GM12865 (cell line): ENCODE measurements around the gene HSD17B3.

Experiments used
- DNase-seq: peaks from one replicate; pipeline ENCODE4 v3.0.0; 2010; ENCODE audit warnings: low read depth
- H3K4me3 ChIP-seq: 2 replicates; pipeline ENCODE4 v1.5.1; 2011; ENCODE audit warnings: mild to moderate bottlenecking, low read depth, low read length, control low read depth
- CTCF ChIP-seq: IDR thresholded peaks from 2 replicates; pipeline ENCODE4 v1.5.1; 2011; ENCODE audit warnings: low read length, control low read depth, low read depth, inconsistent platforms; ENCODE audit not compliant: insufficient read depth; ENCODE audit errors: missing control alignments

HSD17B3 gene

GRCh38 chr9:96279932-96280331, 22.0 kb downstream of the HSD17B3 start:
- DNase-seq = no peak
- H3K4me3 ChIP-seq = no peak overlapping the region
- TF ChIP-seq CTCF = no peak

- TF ChIP-seq CTCF = no peak
- DNase-seq = no peak
Measured at GRCh38 chr9:96274939-96275338, 27.0 kb downstream of the HSD17B3 start.

GRCh38 chr9:96270236-96270744, 31.7 kb downstream of the HSD17B3 start:
- DNase-seq = no peak
- no peak overlapping the region for H3K4me3 ChIP-seq
- no peak for TF ChIP-seq CTCF

More at GRCh38 chr9:96274939-96275338, 27.0 kb downstream of the HSD17B3 start:
- H3K4me3 ChIP-seq = no peak overlapping the region

GRCh38 chr9:96258967-96259366, 43.0 kb downstream of the HSD17B3 start:
- no peak for DNase-seq
- H3K4me3 ChIP-seq = no peak overlapping the region
- no peak for TF ChIP-seq CTCF

- no peak overlapping the region for H3K4me3 ChIP-seq
- no peak for TF ChIP-seq CTCF
- no peak for DNase-seq
Measured at GRCh38 chr9:96256800-96257199, 45.2 kb downstream of the HSD17B3 start.

- no peak for DNase-seq
- TF ChIP-seq CTCF = no peak
- H3K4me3 ChIP-seq = no peak overlapping the region
Measured at GRCh38 chr9:96255698-96256097, 46.3 kb downstream of the HSD17B3 start.

GRCh38 chr9:96253059-96253696, 48.8 kb downstream of the HSD17B3 start:
- DNase-seq = peak; percentile 55
- H3K4me3 ChIP-seq = no peak overlapping the region
- TF ChIP-seq CTCF = no peak
